ENCODE data around the gene OR52M1.

Gene OR52M1, protein sequence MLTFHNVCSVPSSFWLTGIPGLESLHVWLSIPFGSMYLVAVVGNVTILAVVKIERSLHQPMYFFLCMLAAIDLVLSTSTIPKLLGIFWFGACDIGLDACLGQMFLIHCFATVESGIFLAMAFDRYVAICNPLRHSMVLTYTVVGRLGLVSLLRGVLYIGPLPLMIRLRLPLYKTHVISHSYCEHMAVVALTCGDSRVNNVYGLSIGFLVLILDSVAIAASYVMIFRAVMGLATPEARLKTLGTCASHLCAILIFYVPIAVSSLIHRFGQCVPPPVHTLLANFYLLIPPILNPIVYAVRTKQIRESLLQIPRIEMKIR

GRCh38 chr11:4544891-4545290, at the start of gene OR52M1:
Gene OR52M1 (plus strand): TSS chr11:4545191. CDS start chr11:4545191, 0 bp downstream.
- CTCF ChIA-PET: interaction anchor here (0.5 kb wide), 1 partner anchor 165 kb away, joined by 3 read pairs; no protein-coding TSS in a partner anchor
- POLR2A ChIA-PET (ENCODE audit: low non-redundant PET): no interaction called here
- TF ChIP-seq, protein P1, sequence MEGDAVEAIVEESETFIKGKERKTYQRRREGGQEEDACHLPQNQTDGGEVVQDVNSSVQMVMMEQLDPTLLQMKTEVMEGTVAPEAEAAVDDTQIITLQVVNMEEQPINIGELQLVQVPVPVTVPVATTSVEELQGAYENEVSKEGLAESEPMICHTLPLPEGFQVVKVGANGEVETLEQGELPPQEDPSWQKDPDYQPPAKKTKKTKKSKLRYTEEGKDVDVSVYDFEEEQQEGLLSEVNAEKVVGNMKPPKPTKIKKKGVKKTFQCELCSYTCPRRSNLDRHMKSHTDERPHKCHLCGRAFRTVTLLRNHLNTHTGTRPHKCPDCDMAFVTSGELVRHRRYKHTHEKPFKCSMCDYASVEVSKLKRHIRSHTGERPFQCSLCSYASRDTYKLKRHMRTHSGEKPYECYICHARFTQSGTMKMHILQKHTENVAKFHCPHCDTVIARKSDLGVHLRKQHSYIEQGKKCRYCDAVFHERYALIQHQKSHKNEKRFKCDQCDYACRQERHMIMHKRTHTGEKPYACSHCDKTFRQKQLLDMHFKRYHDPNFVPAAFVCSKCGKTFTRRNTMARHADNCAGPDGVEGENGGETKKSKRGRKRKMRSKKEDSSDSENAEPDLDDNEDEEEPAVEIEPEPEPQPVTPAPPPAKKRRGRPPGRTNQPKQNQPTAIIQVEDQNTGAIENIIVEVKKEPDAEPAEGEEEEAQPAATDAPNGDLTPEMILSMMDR (conservative IDR thresholded peaks at IDR 0.05; ENCODE audit: low read depth): no peak
- H3K27ac ChIP-seq: no peak within 1 kb of the TSS
- no peak for DNase-seq (ENCODE audit: low spot score)

DNA sequence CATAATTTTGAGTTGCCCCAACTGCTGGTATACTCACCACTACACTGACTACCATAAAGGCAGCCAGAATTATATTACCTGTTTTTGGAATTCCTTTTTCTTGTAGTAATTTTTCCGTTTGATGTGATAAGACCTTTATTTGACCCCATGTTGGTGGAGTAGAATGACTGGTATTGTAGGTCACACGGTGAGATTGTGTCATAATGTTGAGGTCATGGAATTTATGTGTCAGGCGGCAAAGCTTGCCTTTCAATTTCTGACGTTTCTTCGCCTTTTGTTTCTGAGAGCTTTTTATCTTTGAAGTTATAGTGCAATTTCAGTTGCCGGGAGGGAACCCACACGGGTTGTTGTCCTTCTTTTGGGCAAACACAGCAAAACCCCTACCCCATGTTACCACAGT, 49.5 kb upstream of the OR52M1 start:
- ChIA-PET POLR2A (ENCODE audit: low non-redundant PET) (no interaction called here), CTCF (interaction anchor here (4.0 kb wide), 1 partner anchor 308 kb away, joined by 43 read pairs; no protein-coding TSS in a partner anchor)
- TF ChIP-seq, protein P1 (conservative IDR thresholded peaks at IDR 0.05; ENCODE audit: low read depth): no peak
- DNase-seq (ENCODE audit: low spot score): no peak
- H3K27ac ChIP-seq: no peak overlapping the region

DNA sequence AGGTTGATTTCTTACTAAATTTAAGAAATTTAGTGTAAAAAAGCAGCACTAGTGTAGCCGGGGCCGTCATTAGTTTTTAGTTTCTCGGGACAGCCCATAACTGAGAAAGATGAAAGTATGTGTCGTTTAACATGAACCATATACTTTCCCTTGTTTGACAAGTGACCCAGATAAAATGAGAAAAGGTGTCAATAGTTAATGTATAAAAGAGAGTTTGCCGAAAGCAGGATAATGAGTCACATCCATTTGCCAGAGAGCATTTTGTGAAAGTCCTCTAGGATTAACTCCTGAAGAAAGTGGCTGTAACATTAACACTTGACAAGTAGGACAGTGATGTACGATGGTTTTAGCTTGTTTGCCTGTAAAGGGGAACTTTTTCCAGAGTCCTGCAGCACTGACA, 49.0 kb upstream of the OR52M1 start:
- CTCF ChIA-PET: interaction anchor here (0.7 to 1.2 kb wide), 2 partner anchors 308 to 309 kb away, joined by 3 read pairs; no protein-coding TSS in a partner anchor
- no peak for DNase-seq (ENCODE audit: low spot score)
- H3K27ac ChIP-seq: no peak overlapping the region
- POLR2A ChIA-PET (ENCODE audit: low non-redundant PET): no interaction called here
- TF ChIP-seq, protein P1 (conservative IDR thresholded peaks at IDR 0.05; ENCODE audit: low read depth): no peak

DNA sequence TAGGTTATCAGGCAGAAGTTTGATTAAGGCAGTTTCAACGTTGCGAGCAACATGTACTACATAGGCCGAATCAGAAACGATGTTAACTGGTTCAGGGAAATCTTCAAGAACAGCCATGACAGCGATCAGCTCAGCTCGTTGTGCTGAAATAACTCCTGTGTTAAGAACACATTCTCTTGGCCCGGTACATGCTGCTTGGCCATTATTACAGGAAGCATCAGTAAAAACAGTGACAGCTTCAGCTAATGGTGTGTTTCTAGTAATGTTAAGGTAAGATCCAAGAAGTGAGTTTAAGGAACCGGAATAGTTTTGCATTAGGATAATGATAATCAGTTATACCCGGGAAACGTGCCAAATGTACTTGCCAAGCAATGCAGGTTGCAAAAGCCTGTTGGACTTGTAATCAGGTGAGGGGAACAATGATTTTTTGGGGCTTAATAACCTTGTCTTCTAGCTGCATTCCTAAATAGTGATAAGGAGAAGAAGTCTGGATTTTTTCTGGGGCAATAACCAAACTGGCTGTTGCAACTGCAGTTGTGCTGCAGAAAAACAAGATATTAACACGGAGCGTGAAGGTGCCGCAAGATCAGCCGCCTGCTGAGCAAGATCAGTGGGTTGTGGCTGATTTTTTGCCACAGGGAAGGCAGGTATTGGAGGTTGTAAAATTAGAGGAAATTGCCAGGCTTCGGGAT, 48.3 kb upstream of the OR52M1 start:
- no peak overlapping the region for H3K27ac ChIP-seq
- CTCF ChIA-PET: interaction anchor here (0.7 to 1.2 kb wide), 2 partner anchors 309 kb away, joined by 3 read pairs; no protein-coding TSS in a partner anchor
- TF ChIP-seq, protein P1 (conservative IDR thresholded peaks at IDR 0.05; ENCODE audit: low read depth): no peak

DNA sequence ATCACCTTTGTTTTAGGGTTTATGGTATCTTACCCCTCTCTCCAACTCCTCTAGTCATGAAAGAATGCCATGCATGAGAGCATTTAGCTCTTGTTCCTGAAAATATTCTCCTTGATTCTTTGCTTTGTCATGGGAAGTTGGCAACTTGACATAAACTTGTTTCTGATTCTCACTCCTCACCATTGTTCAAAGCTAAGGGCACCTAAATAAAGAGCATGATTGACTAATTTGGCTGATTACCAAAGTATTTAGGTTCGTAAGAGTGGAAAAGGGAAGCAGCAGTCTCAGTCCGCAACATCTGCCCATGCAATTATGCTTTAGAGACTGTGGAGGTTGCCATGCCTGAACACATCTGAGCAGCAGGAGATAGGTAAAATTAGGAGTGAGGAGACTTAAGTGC, 36.1 kb upstream of the OR52M1 start:
- DNase-seq (ENCODE audit: low spot score): no peak
- ChIA-PET POLR2A (ENCODE audit: low non-redundant PET) (no interaction called here), CTCF (no interaction called here)
- H3K27ac ChIP-seq: no peak overlapping the region
- TF ChIP-seq, protein P1 (conservative IDR thresholded peaks at IDR 0.05; ENCODE audit: low read depth): no peak

More for the DNA sequence above, 48.3 kb upstream of the OR52M1 start:
- POLR2A ChIA-PET (ENCODE audit: low non-redundant PET): no interaction called here
- DNase-seq (ENCODE audit: low spot score): no peak

GRCh38 chr11:4511282-4512245, 33.4 kb upstream of the OR52M1 start:
- TF ChIP-seq, protein P1 (conservative IDR thresholded peaks at IDR 0.05; ENCODE audit: low read depth): no peak
- DNase-seq (ENCODE audit: low spot score): no peak
- H3K27ac ChIP-seq: no peak overlapping the region
- ChIA-PET POLR2A (ENCODE audit: low non-redundant PET) (no interaction called here), CTCF (no interaction called here)
